Fibroblast of lung (primary cell): ENCODE data around the gene EMILIN3. TPM values are rescaled to one million over a fixed set of nuclear protein-coding genes. Genes with fewer than 3 reads are reported as not detected.

Experiments
- DNase-seq, 2 donors: peaks; one replicate each; pipeline versions ENCODE4 v3.0.0 to v3.0.0-alpha.2; 2010; ENCODE audit warnings: low read depth in 2 of 2
- H2AFZ ChIP-seq: 2 replicates; pipeline ENCODE4 v1.5.1; 2012; ENCODE audit warnings: low read length, control low read depth, inconsistent platforms
- H3K27ac ChIP-seq: 2 replicates; pipeline ENCODE4 v1.5.1; 2011; ENCODE audit warnings: low read length, control low read depth; ENCODE audit not compliant: insufficient read depth
- H3K27me3 ChIP-seq: 2 replicates; pipeline ENCODE4 v1.5.1; 2011; ENCODE audit warnings: mild to moderate bottlenecking, low read length; ENCODE audit not compliant: control insufficient read depth, insufficient read depth
- H3K36me3 ChIP-seq: 2 replicates; pipeline ENCODE4 v1.5.1; 2011; ENCODE audit warnings: low read length; ENCODE audit not compliant: control insufficient read depth, insufficient read depth
- H3K4me1 ChIP-seq: 2 replicates; pipeline ENCODE4 v1.5.1; 2011; ENCODE audit warnings: low read length; ENCODE audit not compliant: control insufficient read depth, insufficient read depth; ENCODE audit errors: extremely low read depth
- H3K4me2 ChIP-seq: 2 replicates; pipeline ENCODE4 v1.5.1; 2011; ENCODE audit warnings: low read length, control low read depth; ENCODE audit not compliant: insufficient read depth; ENCODE audit errors: extremely low read depth
- H3K4me3 ChIP-seq, 4 experiments: fragments of 200-600 bp in 1 of 4; sonication (generic) in 1 of 4; replicated peaks in 1 of 4; 2 replicates each; pipeline ENCODE4 v1.5.1; 2011 to 2016; ENCODE audit warnings: low read length in 4 of 4, low read depth in 3 of 4, mild to moderate bottlenecking in 3 of 4, control low read depth in 2 of 4, inconsistent platforms in 1 of 4, mixed read lengths in 1 of 4; ENCODE audit not compliant: insufficient read depth in 1 of 4; ENCODE audit errors: control extremely low read depth in 1 of 4
- H3K79me2 ChIP-seq: 2 replicates; pipeline ENCODE4 v1.5.1; 2012; ENCODE audit warnings: mild to moderate bottlenecking, low read length, inconsistent platforms; ENCODE audit not compliant: control insufficient read depth, insufficient read depth
- H3K9ac ChIP-seq: 2 replicates; pipeline ENCODE4 v1.5.1; 2011; ENCODE audit warnings: mild to moderate bottlenecking, low read length, control low read depth; ENCODE audit not compliant: insufficient read depth
- H3K9me3 ChIP-seq: 2 replicates; pipeline ENCODE4 v1.5.1; 2012; ENCODE audit warnings: low read depth, low read length; ENCODE audit not compliant: control insufficient read depth, insufficient read depth
- H4K20me1 ChIP-seq: 2 replicates; pipeline ENCODE4 v1.5.1; 2011; ENCODE audit warnings: low read length; ENCODE audit not compliant: control insufficient read depth, insufficient read depth; ENCODE audit errors: extremely low read depth
- CTCF ChIP-seq, 2 donors: IDR thresholded peaks in 1 of 2; conservative IDR thresholded peaks in 1 of 2; 1 replicate in 1 of 2; 2 replicates in 1 of 2; pipeline ENCODE4 v1.5.1; 2011 to 2012; ENCODE audit warnings: low read length in 2 of 2, control low read depth in 1 of 2, inconsistent platforms in 1 of 2, low read depth in 1 of 2, mild to moderate bottlenecking in 1 of 2
- EZH2 ChIP-seq: IDR thresholded peaks from 2 replicates; pipeline ENCODE4 v1.5.1; 2012; ENCODE audit warnings: low read length, control low read depth, mild to moderate bottlenecking; ENCODE audit errors: missing control alignments
- polyA plus RNA-seq, 2 donors: library from polyadenylated mRNA; depleted of rRNA in 1 of 2; stranded (reverse) in 1 of 2; unstranded in 1 of 2; fragments of >200 nt; gene quantifications; 2 replicates each; pipeline ENCODE4 v1.2.1, GENCODE V29; 2011 to 2012; ENCODE audit warnings: missing spikeins in 1 of 2
- total RNA-seq: library from RNA; depleted of rRNA; stranded (reverse); fragments of >200 nt; gene quantifications from 2 replicates; pipeline ENCODE4 v1.2.1, GENCODE V29; 2014

EMILIN3 gene
- total and polyA plus RNA-seq, 2 donors (not counting 1 experiment from before 2014, with no cell fraction given) = 0.05 to 0.17 TPM

DNA sequence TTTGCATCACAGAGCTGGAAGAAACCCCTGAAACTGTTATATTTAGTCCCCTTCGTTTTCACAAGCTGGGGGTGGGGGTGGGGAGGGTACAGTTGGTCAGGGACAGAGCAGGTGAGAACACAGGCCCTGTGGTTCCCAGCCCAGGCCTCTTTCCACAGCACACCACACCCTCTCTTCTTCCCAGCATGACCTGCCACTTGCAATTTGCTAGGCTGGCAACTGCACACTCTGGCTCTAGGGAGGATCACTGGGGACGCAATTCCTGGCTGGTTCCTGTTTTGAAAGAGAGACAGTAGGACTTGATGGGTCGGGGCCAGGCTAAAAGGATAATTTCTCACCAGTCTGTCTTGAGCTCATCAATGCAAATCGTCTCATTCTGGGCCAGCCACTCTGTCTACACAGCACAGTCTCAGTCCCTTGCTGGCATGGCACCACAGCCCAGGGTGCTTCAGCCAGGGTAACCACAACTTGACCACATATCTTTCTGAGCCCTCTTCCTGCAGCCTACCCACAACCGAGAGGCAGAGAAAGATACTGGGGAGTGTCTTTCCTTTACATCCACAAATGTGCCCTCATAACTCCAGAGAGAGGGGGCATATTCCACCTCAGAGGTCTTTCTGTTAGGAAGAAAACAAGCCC lies 41.7 kb upstream of the EMILIN3 start:
- no peak overlapping the region for H3K4me2 ChIP-seq
- no peaks in the 10 kb centered on the region for H4K20me1 ChIP-seq
- no peak overlapping the region for H3K27ac ChIP-seq

DNA sequence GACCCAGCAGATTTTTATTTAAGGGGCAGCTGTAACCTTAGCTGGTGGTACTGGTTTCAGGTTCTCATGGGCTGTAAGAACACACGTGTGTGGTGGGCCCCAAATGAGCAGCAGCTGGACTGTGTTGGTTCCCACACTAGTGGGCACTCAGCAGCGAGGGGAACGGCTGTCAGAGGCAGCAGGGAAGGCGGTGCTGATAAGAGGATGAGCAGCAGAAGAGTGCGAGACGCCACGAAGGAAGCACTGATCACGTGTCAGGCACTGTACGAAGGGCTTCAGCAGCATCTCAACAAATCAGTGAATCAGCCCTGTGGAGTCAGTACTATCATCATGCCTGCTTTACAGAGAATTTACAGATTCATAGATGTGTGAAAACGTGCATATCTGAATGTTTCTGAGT lies 41.0 kb upstream of the EMILIN3 start:
- H3K79me2 ChIP-seq = no peaks in the 10 kb centered on the region
- peaks cover 7% of the 10 kb centered on the region for H3K36me3 ChIP-seq
- no peaks in the 10 kb centered on the region for H3K4me1 ChIP-seq
- no peak overlapping the region for H2AFZ ChIP-seq
- no peaks in the 10 kb centered on the region for H3K9me3 ChIP-seq
- no peaks in the 10 kb centered on the region for H4K20me1 ChIP-seq
- H3K4me3 ChIP-seq = no peak overlapping the region
- H3K4me2 ChIP-seq = no peak overlapping the region
- no peak for DNase-seq
- H3K27me3 ChIP-seq = no peaks in the 10 kb centered on the region
- no peak overlapping the region for H3K27ac ChIP-seq
- no peak overlapping the region for H3K9ac ChIP-seq
- TF ChIP-seq CTCF (conservative IDR thresholded peaks at IDR 0.05 in 1 of 2, IDR thresholded peaks at IDR 0.05 in 1 of 2; ENCODE audit: low read depth in 1 of 2, low read length in 2 of 2) = no peak
- TF ChIP-seq EZH2 = no peak

More for the DNA sequence above, 41.7 kb upstream of the EMILIN3 start:
- DNase-seq = no peak
- H3K9ac ChIP-seq = no peak overlapping the region
- no peaks in the 10 kb centered on the region for H3K79me2 ChIP-seq
- no peaks in the 10 kb centered on the region for H3K4me1 ChIP-seq
- H3K4me3 ChIP-seq = no peak overlapping the region
- H2AFZ ChIP-seq = no peak overlapping the region
- no peak for TF ChIP-seq CTCF (conservative IDR thresholded peaks at IDR 0.05 in 1 of 2, IDR thresholded peaks at IDR 0.05 in 1 of 2; ENCODE audit: low read depth in 1 of 2, low read length in 2 of 2)
- no peak for TF ChIP-seq EZH2
- no peaks in the 10 kb centered on the region for H3K27me3 ChIP-seq
- no peaks in the 10 kb centered on the region for H3K9me3 ChIP-seq
- H3K36me3 ChIP-seq = peaks cover 7% of the 10 kb centered on the region

DNA sequence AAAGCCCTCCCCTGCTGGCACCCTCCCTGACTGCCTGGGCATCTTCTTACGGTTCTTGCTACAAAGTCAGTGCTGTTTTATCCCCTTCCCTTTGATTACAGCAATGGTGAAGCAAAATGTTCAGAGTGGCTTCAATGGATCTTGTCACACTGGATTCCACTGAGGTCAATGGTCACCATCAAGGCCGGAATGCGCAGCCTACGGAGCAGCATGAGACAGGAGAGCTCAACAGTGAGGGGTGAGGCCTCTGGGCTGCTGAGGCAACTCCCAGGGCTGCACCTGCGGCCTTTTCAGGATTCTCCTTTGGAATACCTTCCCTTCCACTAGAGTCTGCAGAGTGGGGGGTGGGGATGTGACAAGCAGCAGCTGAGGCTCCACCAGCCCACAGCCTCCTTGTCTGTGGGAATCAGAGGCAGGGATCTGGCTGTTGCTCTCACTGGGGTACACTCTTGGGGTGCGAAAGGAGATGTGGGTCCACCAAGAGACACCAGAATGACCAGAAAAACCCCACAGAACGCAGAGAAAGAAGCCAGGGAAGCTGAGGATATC lies 40.4 kb upstream of the EMILIN3 start:
- H3K27ac ChIP-seq = no peak overlapping the region
- no peaks in the 10 kb centered on the region for H3K4me1 ChIP-seq
- peaks cover 7% of the 10 kb centered on the region for H3K36me3 ChIP-seq

More for the DNA sequence above, 40.4 kb upstream of the EMILIN3 start:
- no peak overlapping the region for H3K9ac ChIP-seq
- no peaks in the 10 kb centered on the region for H3K79me2 ChIP-seq
- no peak overlapping the region for H3K4me3 ChIP-seq
- H3K4me2 ChIP-seq = no peak overlapping the region
- no peak for DNase-seq
- H4K20me1 ChIP-seq = no peaks in the 10 kb centered on the region
- no peaks in the 10 kb centered on the region for H3K9me3 ChIP-seq
- TF ChIP-seq EZH2 (no peak), CTCF (conservative IDR thresholded peaks at IDR 0.05 in 1 of 2, IDR thresholded peaks at IDR 0.05 in 1 of 2; ENCODE audit: low read depth in 1 of 2, low read length in 2 of 2) (no peak)
- H2AFZ ChIP-seq = no peak overlapping the region
- no peaks in the 10 kb centered on the region for H3K27me3 ChIP-seq
